ENCODE results near the gene BACE1. TPM values are rescaled to one million over a fixed set of nuclear protein-coding genes. Genes with fewer than 3 reads are reported as not detected.
A peak's percentile ranks its signal among the peaks of the same experiment; 100 is the strongest.

The BACE1 gene
- total and polyA plus RNA-seq, 11 donors: 3.8 to 21.4 (median 14.6) TPM

GRCh38 chr11:117303101-117303500, 13.0 kb downstream of the BACE1 start:
- Histone ChIP-seq H3K9me3 (no peaks in the 10 kb centered on the region), H3K36me3 (peaks cover 0 to 5% (median 0%) of the 10 kb centered on the region in 9 donors), H3K4me1 (peaks cover 0 to 27% (median 12%) of the 10 kb centered on the region in 12 donors), H3K27ac (no peak overlapping the region), H3K4me3 (no peak overlapping the region), H3K27me3 (no peaks in the 10 kb centered on the region)
- TF ChIP-seq, protein P1, sequence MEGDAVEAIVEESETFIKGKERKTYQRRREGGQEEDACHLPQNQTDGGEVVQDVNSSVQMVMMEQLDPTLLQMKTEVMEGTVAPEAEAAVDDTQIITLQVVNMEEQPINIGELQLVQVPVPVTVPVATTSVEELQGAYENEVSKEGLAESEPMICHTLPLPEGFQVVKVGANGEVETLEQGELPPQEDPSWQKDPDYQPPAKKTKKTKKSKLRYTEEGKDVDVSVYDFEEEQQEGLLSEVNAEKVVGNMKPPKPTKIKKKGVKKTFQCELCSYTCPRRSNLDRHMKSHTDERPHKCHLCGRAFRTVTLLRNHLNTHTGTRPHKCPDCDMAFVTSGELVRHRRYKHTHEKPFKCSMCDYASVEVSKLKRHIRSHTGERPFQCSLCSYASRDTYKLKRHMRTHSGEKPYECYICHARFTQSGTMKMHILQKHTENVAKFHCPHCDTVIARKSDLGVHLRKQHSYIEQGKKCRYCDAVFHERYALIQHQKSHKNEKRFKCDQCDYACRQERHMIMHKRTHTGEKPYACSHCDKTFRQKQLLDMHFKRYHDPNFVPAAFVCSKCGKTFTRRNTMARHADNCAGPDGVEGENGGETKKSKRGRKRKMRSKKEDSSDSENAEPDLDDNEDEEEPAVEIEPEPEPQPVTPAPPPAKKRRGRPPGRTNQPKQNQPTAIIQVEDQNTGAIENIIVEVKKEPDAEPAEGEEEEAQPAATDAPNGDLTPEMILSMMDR (IDR thresholded peaks at IDR 0.05): no peak
- TF ChIP-seq POLR2A (IDR thresholded peaks at IDR 0.05): no peak
- ATAC-seq (no peak), DNase-seq (no peak)
- intact Hi-C loops (cut with DNase I): no loop called here
- 75 to 77% (median 75%) methylated on average over 4 of the region's 4 CpGs for WGBS, 4 donors

GRCh38 chr11:117302228-117302627, 13.8 kb downstream of the BACE1 start:
- peaks cover 0 to 27% (median 12%) of the 10 kb centered on the region in 12 donors for H3K4me1 ChIP-seq
- no peaks in the 10 kb centered on the region for H3K9me3 ChIP-seq
- intact Hi-C loops (cut with DNase I): no loop called here
- H3K27ac ChIP-seq: no peak overlapping the region
- ATAC-seq (no peak), DNase-seq (no peak)
- TF ChIP-seq, protein P1 (IDR thresholded peaks at IDR 0.05): no peak
- no peak for TF ChIP-seq POLR2A (IDR thresholded peaks at IDR 0.05)
- H3K4me3 ChIP-seq: no peak overlapping the region
- WGBS, 4 donors: 81 to 94% (median 88%) methylated on average over 7 of the region's 7 CpGs
- no peaks in the 10 kb centered on the region for H3K27me3 ChIP-seq
- peaks cover 0 to 5% (median 0%) of the 10 kb centered on the region in 9 donors for H3K36me3 ChIP-seq

- ATAC-seq (no peak), DNase-seq (no peak)
- Histone ChIP-seq H3K36me3 (peaks cover 0 to 2% (median 0%) of the 10 kb centered on the region in 9 donors), H3K4me1 (peaks cover 0 to 27% (median 12%) of the 10 kb centered on the region in 12 donors), H3K27ac (no peak overlapping the region), H3K4me3 (peak overlapping the region in 7 of 12 donors; percentile 5 to 40 (median 23)), H3K27me3 (no peaks in the 10 kb centered on the region), H3K9me3 (no peaks in the 10 kb centered on the region)
- intact Hi-C loops (cut with DNase I): no loop called here
- 62 to 76% (median 72%) methylated on average over 5 of the region's 5 CpGs for WGBS, 4 donors
- TF ChIP-seq POLR2A (IDR thresholded peaks at IDR 0.05): no peak
- TF ChIP-seq, protein P1 (IDR thresholded peaks at IDR 0.05): no peak
Measured at GRCh38 chr11:117300773-117301172, 15.3 kb downstream of the BACE1 start.

DNA sequence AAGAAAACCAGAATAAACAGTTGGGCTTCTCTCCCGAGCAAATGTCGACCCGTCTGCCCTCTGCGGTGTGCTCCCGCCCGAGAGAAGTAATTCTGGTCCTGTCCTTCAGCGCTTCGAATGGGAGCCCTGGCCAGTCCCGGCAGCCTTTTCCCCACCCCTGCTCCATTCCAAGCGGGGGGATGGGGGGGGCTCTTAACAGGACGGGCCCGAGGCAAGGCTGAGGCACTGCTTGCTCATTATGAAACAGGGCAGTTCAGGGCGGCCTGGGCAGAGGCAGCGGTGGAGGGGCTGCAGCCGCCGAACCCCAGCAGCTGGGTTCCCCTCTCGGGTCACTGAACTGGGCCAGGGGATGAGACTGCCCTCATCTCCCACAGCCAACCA, 15.8 kb downstream of the BACE1 start:
- no peak overlapping the region for H3K27ac ChIP-seq
- H3K4me3 ChIP-seq: peak overlapping the region in 8 of 12 donors; percentile 5 to 40 (median 23)
- H3K9me3 ChIP-seq: no peaks in the 10 kb centered on the region
- WGBS, 4 donors: 31 to 44% (median 37%) methylated on average over 17 of the region's 17 CpGs
- ATAC-seq (peak in 3 of 4 donors; percentile 57 to 74 (median 59)), DNase-seq (peak in 3 of 5 donors; percentile 25 to 47 (median 46))
- peaks cover 0 to 27% (median 12%) of the 10 kb centered on the region in 12 donors for H3K4me1 ChIP-seq
- peaks cover 0 to 7% (median under 1%) of the 10 kb centered on the region in 9 donors for H3K36me3 ChIP-seq
- H3K27me3 ChIP-seq: no peaks in the 10 kb centered on the region
- TF ChIP-seq, protein P1 (IDR thresholded peaks at IDR 0.05): no peak
- no peak for TF ChIP-seq POLR2A (IDR thresholded peaks at IDR 0.05)
- intact Hi-C loops (cut with DNase I): no loop called here
